CD4-positive, alpha-beta T cell treated with Interleukin-4 for 1 hour (primary cell): ENCODE results near the gene LRRC36.

Source experiments
- DNase-seq, 2 donors: peaks; one replicate each; pipeline ENCODE4 v3.0.0-alpha.2; 2020 to 2022

LRRC36 gene

DNA sequence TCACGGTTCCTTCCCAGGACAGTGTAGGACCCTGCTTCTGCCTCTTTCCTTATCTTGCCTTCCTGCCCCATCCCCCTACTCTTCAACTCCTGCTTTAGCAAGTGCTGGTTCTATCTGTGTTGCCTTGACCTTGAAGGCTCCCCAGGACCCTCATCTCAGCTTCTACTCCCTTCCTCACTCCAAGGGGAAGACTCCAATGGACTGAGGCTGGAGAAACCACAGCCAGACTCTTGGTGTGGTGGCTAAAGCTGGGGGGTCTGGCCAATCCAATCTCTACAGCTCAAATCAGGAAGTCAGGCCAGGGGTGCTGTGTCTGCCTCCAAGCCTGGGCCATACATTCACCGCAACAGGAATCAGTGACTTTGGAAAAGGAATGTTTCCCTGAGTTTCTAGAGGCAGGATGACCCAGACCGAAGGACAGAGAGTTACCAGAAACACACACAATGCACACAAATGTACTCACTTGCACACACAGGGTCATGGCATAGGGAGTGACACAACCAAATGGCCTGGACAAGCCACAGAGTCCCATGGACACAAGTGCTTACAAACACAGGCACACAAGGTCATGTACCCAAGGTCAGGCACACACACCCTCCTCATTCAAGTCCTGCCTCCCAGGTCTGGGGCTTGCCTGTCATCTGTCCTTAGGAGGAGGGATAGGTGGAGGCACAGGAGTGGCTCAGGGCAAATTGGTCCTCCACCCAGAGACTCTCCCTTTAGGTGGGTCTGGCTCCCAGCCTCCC lies 102.6 kb downstream of the LRRC36 start:
- no peak for DNase-seq

DNA sequence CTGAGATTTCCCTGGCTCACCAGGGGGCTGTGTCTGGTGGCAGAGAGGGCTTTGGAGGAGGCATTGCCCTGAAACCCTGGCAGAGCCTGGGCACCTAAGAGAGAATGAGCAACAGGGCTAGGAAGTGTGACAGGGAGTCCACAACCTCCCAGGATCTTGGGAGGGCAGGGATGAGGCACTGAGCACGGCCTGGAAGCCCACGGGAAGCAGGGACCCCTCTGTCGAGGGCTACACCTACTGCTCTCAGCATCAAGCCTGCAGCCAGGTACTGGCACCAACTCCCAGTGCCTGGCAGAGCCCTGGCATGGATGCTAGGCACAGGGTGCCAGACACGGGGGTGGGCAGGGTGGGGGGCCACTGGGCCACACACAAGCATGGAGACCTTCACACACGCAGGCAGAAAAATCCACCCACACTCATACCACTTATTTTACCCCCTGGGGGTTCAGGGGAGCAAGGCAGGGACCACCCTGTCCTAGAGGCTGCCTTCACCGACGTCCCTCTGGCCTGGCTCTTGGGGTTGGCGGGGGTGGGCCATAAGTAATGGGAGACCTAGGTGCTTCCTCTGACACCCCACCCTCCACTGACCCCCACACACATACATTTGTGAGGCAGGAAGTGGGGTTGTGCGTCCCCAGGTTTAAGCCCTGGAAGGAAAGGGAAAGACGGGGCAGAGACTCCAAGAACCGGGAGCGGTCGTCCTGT lies 103.3 kb downstream of the LRRC36 start:
- DNase-seq = no peak

DNA sequence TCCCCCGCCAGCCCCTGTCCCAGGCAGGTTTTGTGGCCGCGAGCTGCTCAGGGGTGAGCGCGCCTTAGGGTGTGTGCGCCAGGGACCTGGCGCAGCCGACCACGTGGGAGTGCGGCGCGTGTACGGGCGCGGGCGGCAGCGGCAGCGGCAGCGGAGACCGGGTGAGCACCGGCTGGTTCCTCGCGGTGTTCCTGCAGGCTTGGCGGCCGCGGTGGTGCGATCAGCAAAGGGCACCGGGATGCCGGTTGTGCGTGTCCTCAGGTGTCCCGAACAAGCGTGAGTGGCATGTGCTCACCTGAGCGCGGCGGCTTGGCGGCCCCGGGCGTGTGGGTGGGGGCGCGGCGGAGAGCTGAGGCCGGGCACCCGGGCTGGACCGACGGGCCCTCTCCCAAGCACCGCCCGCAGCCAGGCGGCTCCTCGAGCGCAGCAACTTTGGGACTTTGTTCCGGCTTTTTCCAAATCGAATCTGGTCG lies 103.9 kb downstream of the LRRC36 start:
- DNase-seq = no peak

DNA sequence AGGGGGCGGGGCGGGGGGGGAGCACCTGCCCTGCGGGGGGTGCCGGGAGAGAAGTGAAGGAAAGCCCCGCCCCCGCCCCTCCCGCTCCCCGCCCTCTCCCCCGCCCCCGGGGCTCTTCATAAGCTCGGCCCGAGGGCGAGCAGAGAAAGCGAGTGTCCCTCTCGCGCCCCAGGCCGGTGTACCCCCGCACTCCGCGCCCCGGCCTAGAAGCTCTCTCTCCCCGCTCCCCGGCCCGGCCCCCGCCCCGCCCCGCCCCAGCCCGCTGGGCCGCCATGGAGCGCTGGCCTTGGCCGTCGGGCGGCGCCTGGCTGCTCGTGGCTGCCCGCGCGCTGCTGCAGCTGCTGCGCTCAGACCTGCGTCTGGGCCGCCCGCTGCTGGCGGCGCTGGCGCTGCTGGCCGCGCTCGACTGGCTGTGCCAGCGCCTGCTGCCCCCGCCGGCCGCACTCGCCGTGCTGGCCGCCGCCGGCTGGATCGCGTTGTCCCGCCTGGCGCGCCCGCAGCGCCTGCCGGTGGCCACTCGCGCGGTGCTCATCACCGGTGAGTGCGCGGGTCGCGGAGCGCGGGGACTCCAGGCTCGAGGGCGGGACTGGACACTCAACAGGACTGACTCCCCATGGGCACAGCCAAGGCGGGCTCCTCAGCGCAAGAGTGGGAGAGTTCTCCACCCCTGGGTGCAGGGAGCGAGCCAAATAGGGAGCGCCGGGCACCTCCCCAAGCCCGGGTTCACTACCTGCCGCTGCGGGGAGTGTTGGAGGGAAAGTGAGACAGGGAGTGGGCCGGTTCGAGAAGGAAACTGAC lies 104.6 kb downstream of the LRRC36 start, which contains the start of gene HSD11B2:
Gene HSD11B2 (plus strand): TSS at position 145 of the 798 bp plus-strand sequence. CDS start 128 bp downstream, at position 273.
- DNase-seq = peak in 1 of 2 donors; percentile 25

DNA sequence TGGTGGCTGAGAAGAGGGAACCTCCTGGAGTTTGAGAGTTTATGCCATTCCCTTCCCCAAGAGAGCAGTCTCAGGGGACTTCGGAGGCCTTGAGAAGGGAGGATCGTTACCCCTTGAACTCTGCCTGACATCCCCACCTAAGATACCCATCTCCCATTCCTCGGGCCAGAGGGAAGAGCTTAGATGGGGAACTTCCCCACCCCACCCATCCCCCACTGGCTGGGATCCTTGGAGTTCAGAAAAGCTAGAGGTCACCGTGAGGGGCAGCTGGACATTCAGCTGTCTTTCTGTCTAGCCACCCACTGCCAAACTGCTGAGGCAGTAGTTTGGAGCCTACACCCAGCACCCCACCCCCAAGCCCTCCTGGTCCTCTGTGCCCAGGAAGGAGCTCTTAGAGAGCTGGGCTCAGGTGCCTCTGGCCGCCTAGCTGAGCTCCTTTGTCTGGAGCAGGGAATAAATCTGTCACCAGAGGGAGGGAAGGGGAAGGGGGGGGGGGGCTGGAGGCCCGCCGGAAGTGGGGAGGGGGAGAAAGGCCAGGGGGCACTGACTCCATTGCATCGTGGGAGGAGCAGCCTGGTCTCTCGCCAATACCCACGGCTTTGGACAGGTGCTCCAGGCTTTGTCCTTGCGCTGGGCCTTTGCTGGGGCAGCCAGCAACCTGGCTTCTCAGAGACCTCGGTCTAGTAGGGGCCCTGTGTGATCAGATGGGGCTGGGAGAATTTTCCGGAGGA lies 105.3 kb downstream of the LRRC36 start:
- DNase-seq = no peak

DNA sequence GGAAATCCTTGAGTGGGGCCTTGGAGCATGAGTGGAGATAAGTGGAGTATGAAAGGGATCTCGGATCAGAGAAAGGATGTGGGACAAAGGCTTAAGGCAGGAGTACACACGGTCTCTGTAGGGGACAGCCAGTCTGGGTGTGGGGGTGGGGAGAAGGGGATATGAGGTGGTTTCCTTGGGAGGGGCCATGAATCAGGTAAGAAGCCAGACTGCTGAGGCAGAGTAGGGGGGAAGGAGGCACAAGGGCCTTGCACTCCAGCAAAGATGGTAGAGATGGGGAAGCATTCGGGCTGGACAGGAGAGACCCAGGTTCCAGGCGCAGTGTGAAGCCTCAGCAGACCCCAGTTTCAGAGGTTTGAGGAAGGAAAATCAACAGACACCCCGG lies 105.9 kb downstream of the LRRC36 start:
- DNase-seq = no peak

DNA sequence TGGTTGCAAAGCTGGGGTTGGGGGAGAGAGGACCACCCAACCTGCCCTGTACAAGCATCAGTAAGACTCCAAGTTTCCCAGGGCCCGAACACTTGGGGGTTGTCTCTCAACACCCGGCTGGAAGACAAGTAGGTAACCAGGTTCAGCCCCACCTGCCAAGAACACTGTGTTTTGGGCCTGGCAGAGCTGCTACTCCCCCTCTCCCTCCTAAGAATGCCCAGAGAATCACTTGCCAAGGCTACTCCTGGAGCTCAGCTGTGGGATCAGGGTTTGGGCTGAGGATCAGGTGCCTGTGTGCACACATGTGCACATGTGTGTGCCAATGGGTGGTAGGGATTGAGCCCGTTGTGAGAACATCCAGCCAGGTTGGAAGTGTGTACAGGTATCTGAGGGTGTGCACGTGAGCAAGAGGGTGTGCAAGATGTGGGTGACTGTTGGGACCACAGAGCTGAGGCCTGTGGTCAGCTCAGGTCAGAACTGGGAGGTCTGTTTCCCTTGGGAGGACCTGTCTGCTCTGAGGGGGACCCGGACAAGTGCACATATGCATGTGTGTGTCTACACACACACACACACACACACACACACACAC lies 106.6 kb downstream of the LRRC36 start:
- no peak for DNase-seq
